ENCODE results near the gene TNIP1.

- TF ChIP-seq POLR2A (IDR thresholded peaks at IDR 0.05) (no peak), POLR2AphosphoS5 (IDR thresholded peaks at IDR 0.05) (no peak)
Measured at GRCh38 chr5:151033217-151033934, 47.5 kb downstream of the TNIP1 start.

Data from sigmoid colon (tissue), 4 donors.